GM19372 (cell line): Measurements from ENCODE around the gene PCNP.
"Not testable (repeated sequence)": the region's sequence is repeated elsewhere in the genome, so short reads cannot be mapped to it uniquely, and the experiment has no call there.

Source experiments
- ATAC-seq: cut with Tn5 transposase; IDR thresholded peaks from one replicate; pipeline ENCODE4 v1.9.1; 2021; ENCODE audit warnings: mild to moderate bottlenecking, low read depth, moderate library complexity; ENCODE audit not compliant: unreplicated experiment

Gene PCNP

GRCh38 chr3:101561630-101562328 is 12.2 kb upstream of the PCNP start, which contains the start of gene TRMT10C:
Gene TRMT10C, plus strand, starts transcription at chr3:101561868. Its CDS starts 2,914 bp downstream, at chr3:101564782.
- ATAC-seq = peak; percentile 100

GRCh38 chr3:101567528-101568317 is 6.3 kb upstream of the PCNP start:
- no peak for ATAC-seq

- ATAC-seq = no peak
Measured at GRCh38 chr3:101571028-101571895, 2.7 kb upstream of the PCNP start.

DNA sequence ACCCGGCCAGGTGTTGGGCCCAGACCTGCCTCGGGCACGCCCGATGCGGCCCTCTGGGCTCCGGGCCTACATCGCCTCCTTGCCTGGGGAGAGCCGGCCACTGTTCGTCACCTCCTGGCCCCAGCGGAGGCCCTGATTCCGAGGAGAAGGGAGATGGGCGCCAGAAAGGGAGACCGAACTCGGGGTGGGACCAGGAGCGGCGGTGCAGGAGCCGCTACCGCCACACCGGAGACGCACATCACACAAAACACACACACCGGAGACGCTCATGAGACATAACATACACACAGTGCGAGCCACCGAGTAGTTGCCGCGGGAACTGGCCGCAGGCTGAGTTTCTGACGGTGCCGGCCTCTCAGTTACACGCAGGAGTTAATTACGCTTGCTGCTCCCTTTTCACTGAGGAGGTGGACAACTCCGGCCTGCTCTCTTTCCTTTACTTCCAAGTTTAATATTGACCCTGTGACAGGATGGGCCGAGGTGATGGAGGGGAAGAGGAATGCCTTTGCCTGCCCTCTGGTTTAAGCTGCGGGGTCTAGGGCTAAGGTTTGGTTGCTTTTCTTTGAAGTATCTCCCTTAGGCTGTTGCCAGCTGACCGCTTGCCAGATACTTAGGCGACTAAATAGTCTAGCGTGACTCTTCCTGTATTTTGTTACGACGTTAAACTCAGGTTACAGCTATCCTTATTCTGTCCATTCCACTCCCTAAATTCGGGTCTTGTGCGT is 570 bp downstream of the PCNP start:
- ATAC-seq = peak; percentile 40

- no peak for ATAC-seq
Measured at GRCh38 chr3:101577286-101577685, 3.3 kb downstream of the PCNP start.

DNA sequence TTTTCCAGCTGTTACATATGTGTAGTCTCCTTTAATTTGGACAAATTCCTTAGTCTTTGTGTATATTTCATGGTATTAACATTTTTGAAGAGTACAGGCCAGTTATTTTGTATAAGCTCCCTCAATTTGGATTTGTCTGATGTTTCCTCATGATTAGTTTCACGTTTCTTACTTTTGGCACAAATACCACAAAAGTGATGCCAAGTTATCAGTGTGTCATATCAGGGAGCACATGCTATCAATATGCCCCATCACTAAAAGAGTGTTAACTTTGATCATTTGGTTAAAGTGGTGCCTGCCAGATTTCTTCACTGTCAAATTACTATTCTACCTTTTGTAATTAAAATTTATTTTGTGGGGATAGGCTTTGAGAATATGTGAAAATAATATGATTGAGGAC is 14.6 kb downstream of the PCNP start:
- no peak for ATAC-seq

GRCh38 chr3:101591071-101591470 is 17.1 kb downstream of the PCNP start:
- ATAC-seq = no peak

DNA sequence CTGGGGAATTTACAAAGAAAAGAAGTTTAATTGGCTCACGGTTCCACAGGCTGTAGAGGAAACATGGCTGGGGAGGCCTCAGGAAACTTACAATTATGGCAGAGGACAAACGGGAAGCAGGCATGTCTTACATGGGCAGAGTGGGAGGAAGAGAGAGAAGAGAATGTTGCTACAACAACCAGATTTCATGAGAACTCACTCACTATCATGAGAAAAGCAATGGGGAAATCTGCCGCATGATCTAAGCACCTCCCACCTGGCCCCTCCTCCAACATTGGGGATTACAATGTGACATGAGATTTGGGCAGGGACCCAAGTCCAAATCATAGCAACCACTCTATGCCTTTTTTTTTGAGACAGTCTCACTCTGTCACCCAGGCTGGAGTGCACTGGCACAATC is 28.8 kb downstream of the PCNP start:
- no peak for ATAC-seq

DNA sequence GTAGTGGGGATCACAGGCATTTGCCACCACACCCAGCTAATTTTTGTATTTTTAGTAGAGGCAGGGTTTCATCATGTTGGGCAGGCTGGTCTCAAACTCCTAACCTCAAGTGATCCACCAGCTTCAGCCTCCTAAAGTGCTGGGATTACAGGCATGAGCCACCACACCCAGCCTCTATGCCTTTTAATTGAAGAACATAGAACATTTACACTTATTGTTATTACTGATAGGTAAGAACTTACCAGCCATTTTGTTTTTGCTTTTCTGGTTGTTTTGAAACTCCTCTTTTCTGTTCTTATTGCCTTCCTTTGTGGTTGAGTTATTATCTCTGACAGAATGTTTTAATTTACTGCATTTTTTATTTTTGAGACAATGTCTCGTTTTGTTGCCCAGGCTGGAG is 29.2 kb downstream of the PCNP start:
- ATAC-seq = no peak

GRCh38 chr3:101605398-101605797 is 31.4 kb downstream of the PCNP start:
- ATAC-seq = not testable (repeated sequence)

DNA sequence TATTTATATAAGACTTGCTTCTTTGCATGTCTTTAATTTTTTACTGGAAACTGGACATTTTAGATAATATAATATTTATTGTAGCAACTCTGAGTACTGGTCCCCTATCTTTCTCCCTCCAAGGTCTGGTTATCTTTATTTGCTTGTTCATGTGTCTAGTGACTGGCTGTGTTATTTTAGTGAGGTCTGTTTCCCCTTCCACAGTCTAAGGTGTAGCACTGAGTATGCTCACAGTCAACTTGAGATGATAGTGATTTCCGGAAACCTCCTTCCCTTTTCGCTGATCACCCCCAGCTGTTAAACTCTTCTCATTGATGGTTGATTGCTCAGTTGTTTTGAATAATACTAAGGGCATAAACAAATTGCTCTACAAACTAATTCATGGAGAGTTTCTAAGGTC is 37.0 kb downstream of the PCNP start:
- no peak for ATAC-seq

DNA sequence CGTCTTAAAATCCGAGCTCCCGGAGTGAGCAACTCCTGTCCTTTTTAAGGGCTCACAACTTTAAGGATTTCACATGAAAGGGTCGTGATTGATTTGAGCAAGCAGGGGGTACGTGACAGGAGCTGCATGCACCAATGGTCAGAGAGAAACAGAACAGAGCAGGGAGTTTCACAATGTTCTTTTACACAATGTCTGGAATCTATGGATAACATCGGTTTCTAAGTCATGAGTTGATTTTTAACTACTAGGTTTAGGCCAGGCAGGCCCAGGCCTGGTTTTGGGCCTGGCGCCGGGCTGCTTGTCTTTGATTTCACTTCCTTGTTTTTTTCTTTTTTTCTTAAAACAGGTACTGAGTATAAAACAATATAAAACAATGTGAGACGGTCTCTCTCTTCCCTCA is 39.0 kb downstream of the PCNP start:
- not testable (repeated sequence) for ATAC-seq

DNA sequence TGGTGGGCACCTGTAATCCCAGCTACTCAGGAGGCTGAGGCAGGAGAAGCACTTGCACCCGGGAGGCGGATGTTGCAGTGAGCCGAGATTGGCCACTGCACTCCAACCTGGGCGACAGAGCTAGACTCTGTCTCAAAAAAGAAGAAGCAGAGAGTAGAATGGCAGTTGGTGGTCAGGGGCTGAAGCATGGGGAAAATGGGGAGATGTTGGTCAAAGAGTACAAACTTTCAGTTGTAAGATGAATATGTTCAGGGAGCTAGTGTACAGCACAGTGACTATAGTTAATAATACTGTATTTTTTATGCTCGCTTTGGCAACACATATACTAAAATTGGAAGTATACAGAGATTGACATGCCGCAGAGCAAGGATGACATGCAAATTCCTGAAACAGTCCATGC is 41.5 kb downstream of the PCNP start:
- ATAC-seq = no peak

GRCh38 chr3:101617478-101617877 is 43.5 kb downstream of the PCNP start:
- no peak for ATAC-seq

DNA sequence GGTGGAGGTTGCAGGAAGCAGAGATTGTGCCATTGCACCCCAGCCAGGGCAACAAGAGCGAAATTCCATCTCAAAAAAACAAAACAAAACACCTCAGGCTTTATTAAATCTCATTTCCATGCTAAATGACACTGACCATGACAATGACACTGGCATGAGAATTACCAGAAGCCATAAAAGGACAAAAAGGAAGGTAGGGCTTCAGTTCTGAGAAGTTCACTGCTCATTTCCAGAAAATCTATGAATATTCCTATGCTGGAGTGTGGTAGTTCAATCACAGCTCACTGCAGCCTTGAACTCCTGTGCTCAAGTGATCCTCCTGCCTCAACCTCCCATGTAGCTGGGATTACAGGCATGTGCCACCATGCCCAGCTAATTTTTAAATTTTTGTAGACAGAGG is 44.7 kb downstream of the PCNP start:
- ATAC-seq = no peak

DNA sequence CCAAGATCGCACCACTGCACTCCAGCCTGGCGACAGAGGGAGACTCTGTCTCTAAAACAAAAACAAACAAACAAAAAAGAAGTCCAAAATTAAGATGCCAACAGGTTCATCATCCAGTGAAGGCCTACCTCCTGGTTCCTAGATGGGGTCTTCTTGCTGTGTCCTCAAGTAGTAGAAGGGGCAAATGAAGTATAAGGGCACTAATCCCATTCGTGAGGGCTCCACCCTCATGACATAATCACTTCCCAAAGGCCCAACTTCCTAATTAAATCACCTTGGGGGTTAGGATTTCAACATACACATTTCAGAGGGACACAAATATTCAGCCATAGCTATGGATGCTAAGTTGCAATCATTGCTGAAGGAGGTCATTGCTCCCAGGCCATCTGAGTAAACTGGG is 45.8 kb downstream of the PCNP start:
- ATAC-seq = no peak

- ATAC-seq = no peak
Measured at GRCh38 chr3:101623656-101624055, 49.7 kb downstream of the PCNP start.

- ATAC-seq = no peak
Measured at GRCh38 chr3:101624857-101625256, 50.9 kb downstream of the PCNP start.

GRCh38 chr3:101625879-101626278 is 51.9 kb downstream of the PCNP start:
- no peak for ATAC-seq

DNA sequence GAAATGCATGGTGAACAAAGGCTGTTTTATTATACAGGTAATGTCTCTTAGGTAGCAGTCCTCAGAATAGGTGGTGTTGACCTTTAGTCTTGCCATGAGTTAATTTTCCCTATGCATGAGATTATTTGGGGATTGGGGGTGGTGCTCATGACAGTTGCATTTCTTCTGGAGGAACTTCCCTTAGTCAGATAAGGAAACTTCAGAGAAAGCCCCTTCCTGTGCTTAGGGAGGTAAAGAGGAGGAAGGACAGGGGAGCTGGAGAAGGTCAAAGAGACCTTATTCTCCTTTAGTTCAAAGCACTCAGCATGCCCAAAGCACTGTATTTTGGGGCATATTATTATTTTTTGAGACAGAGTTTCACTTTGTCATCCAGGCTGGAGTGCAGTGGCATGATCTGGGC is 55.2 kb downstream of the PCNP start:
- no peak for ATAC-seq
